B cell (primary cell): Measurements from ENCODE around the gene GLRX. TPM values are rescaled to one million over a fixed set of nuclear protein-coding genes. Genes with fewer than 3 reads are reported as not detected.

Experiments used
- ATAC-seq: fragments of 200-7000 bp; cut with Tn5 transposase; one replicate; pipeline ENCODE4 v1.10.0; 2021; ENCODE audit warnings: low read depth, mild to moderate bottlenecking, moderate number of reproducible peaks, moderate library complexity
- CTCF ChIA-PET: fragments of 350-600 bp; sonication (Branson Sonifier 250); formaldehyde crosslinking; loops from one replicate; lab custom pipeline; 2021; ENCODE audit warnings: antibody characterized with exemption, inconsistent platforms; lab: Charles Lee
- POLR2A ChIA-PET: fragments of 350-600 bp; sonication (Branson Sonifier 250); formaldehyde crosslinking; loops from one replicate; lab custom pipeline; 2021; ENCODE audit warnings: antibody characterized with exemption; lab: Charles Lee
- DNase-seq: peaks from one replicate; pipeline ENCODE4 v3.0.0; 2013
- H2AFZ ChIP-seq: 2 replicates; pipeline ENCODE4 v1.6.1; 2012; ENCODE audit warnings: mild to moderate bottlenecking, low read depth, low read length; ENCODE audit not compliant: insufficient read depth, poor library complexity, severe bottlenecking
- H3K27ac ChIP-seq, 2 donors: 1 replicate in 1 of 2; 2 replicates in 1 of 2; pipeline ENCODE4 v1.5.1; 2012 to 2013; ENCODE audit warnings: low read length in 2 of 2, mild to moderate bottlenecking in 2 of 2, moderate library complexity in 1 of 2
- H3K27me3 ChIP-seq, 4 experiments: fragments of 200-600 bp in 1 of 4; sonication (generic) in 1 of 4; replicated peaks in 1 of 4; 1 replicate in 2 of 4; 2 replicates in 2 of 4; pipeline versions ENCODE4 v1.6.1 to v1.7.0; 2013 to 2016; ENCODE audit warnings: low read length in 3 of 4, mild to moderate bottlenecking in 2 of 4, mixed read lengths in 1 of 4, moderate library complexity in 1 of 4; ENCODE audit not compliant: insufficient read depth in 4 of 4, control insufficient read depth in 3 of 4; ENCODE audit errors: control extremely low read depth in 1 of 4
- H3K36me3 ChIP-seq, 2 experiments: replicated peaks in 1 of 2; 1 replicate in 1 of 2; 2 replicates in 1 of 2; pipeline versions ENCODE4 v1.6.1 to v1.7.1; 2013; ENCODE audit warnings: low read length in 1 of 2; ENCODE audit not compliant: insufficient read depth in 2 of 2, control insufficient read depth in 1 of 2; ENCODE audit errors: control extremely low read depth in 1 of 2, extremely low read depth in 1 of 2
- H3K4me1 ChIP-seq, 2 donors: fragments of 200-600 bp in 1 of 2; sonication (generic) in 1 of 2; 1 replicate in 1 of 2; 2 replicates in 1 of 2; pipeline versions ENCODE4 v1.5.1 to v1.6.1; 2013 to 2017; ENCODE audit warnings: low read length in 2 of 2; ENCODE audit not compliant: control insufficient read depth in 2 of 2, insufficient read depth in 2 of 2
- H3K4me2 ChIP-seq: replicated peaks from 2 replicates; pipeline ENCODE3; 2012; ENCODE audit warnings: mild to moderate bottlenecking, low read depth, low read length; ENCODE audit not compliant: poor library complexity, severe bottlenecking
- H3K4me3 ChIP-seq, 5 experiments: fragments of 200-600 bp in 1 of 5; sonication (generic) in 1 of 5; 1 replicate in 3 of 5; 2 replicates in 2 of 5; pipeline versions ENCODE4 v1.5.1 to v1.7.0; 2011 to 2016; ENCODE audit warnings: low read length in 4 of 5, mild to moderate bottlenecking in 4 of 5, low read depth in 2 of 5, control low read depth in 1 of 5, moderate library complexity in 1 of 5; ENCODE audit not compliant: insufficient read depth in 1 of 5; ENCODE audit errors: control extremely low read depth in 1 of 5, extremely low read depth in 1 of 5
- H3K79me2 ChIP-seq: fragments of 200-600 bp; sonication (generic); one replicate; pipeline ENCODE4 v1.6.0; 2016; ENCODE audit warnings: low read length; ENCODE audit not compliant: control insufficient read depth, insufficient read depth
- H3K9ac ChIP-seq: fragments of 200-600 bp; sonication (generic); 2 replicates; pipeline ENCODE4 v1.6.1; 2017; ENCODE audit warnings: mild to moderate bottlenecking, low read length, moderate library complexity
- H3K9me3 ChIP-seq, 3 donors: one replicate each; pipeline versions ENCODE4 v1.6.1 to v1.7.1; 2013; ENCODE audit warnings: low read length in 2 of 3; ENCODE audit not compliant: control insufficient read depth in 2 of 3, insufficient read depth in 1 of 3; ENCODE audit errors: control extremely low read depth in 1 of 3
- H4K20me1 ChIP-seq: 2 replicates; pipeline ENCODE4 v1.6.0; 2012; ENCODE audit warnings: mild to moderate bottlenecking, low read length; ENCODE audit not compliant: insufficient read depth, control insufficient read depth, poor library complexity, severe bottlenecking
- H3K27ac Mint-ChIP-seq: one replicate; pipeline ENCODE4 v1.8.0; 2021; ENCODE audit warnings: mixed read lengths
- H3K27me3 Mint-ChIP-seq: one replicate; pipeline ENCODE4 v1.8.0; 2021; ENCODE audit warnings: mixed read lengths
- H3K4me1 Mint-ChIP-seq: one replicate; pipeline ENCODE4 v1.8.0; 2021; ENCODE audit warnings: mixed read lengths
- H3K4me3 Mint-ChIP-seq: one replicate; pipeline ENCODE4 v1.8.0; 2021; ENCODE audit warnings: mixed read lengths
- H3K9me3 Mint-ChIP-seq: one replicate; pipeline ENCODE4 v1.8.0; 2022; ENCODE audit warnings: mixed read lengths; ENCODE audit not compliant: insufficient read depth
- CTCF ChIP-seq: fragments of 200-600 bp; IDR thresholded peaks from one replicate; pipeline ENCODE4 v1.8.0; 2022; ENCODE audit warnings: antibody characterized with exemption, mild to moderate bottlenecking
- EZH2 ChIP-seq: IDR thresholded peaks from 2 replicates; pipeline ENCODE4 v1.6.1; 2012; ENCODE audit warnings: borderline replicate concordance, low read depth, mild to moderate bottlenecking, moderate library complexity, low read length; ENCODE audit not compliant: insufficient read depth, poor library complexity, severe bottlenecking
- WGBS: methylation state at CpG from one replicate; pipeline ENCODE4 v1.1.5; 2013; ENCODE audit warnings: missing lambda C conversion rate; ENCODE audit not compliant: insufficient coverage; 5-methylcytosine and 5-hydroxymethylcytosine counted together
- intact Hi-C: fragments of 100-400 bp; cut with micrococcal nuclease; formaldehyde crosslinking; loops from one replicate; pipeline ENCODE4 v1.10.0; 2022
- polyA plus RNA-seq: library from polyadenylated mRNA; depleted of rRNA; stranded (reverse); fragments of >200 nt; gene quantifications from 2 replicates; pipeline ENCODE4 v1.2.3, GENCODE V29; 2012
- total RNA-seq, 2 donors: library from RNA; stranded (reverse); fragments of 120-200 nt in 1 of 2; gene quantifications; 1 replicate in 1 of 2; 2 replicates in 1 of 2; pipeline versions ENCODE4 v1.2.3 to v1.2.4, GENCODE V29; 2013 to 2022

The GLRX gene
- total and polyA plus RNA-seq, 2 donors (not counting 1 experiment from before 2014, with no cell fraction given), result 44.6 to 54.8 TPM

- Histone ChIP-seq H3K4me3 (peak overlapping the region in 3 of 5 experiments; percentile 27 to 39 (median 33)), H3K36me3 (peaks cover 1 to 20% of the 10 kb centered on the region in 2 experiments), H2AFZ (peak overlapping the region; percentile 79), H3K79me2 (peaks cover 47% of the 10 kb centered on the region), H3K27me3 (no peaks in the 10 kb centered on the region), H3K9ac (peak overlapping the region; percentile 36), H3K27ac (peak overlapping the region; percentile 81 to 97), H3K4me2 (peak overlapping the region; percentile 75), H3K9me3 (no peaks in the 10 kb centered on the region), H3K4me1 (peaks cover 34 to 37% of the 10 kb centered on the region in 2 donors), H4K20me1 (no peaks in the 10 kb centered on the region)
- H3K4me3 Mint-ChIP-seq, result peak overlapping the region; percentile 86
- peaks cover 58% of the 10 kb centered on the region for H3K4me1 Mint-ChIP-seq
- CTCF ChIA-PET, result interaction anchor here (0.8 to 5.5 kb wide), 15 partner anchors 12 to 853 kb away, joined by 3 to 82 read pairs (median 5); partner anchors contain the start of genes ARSK, CAST, GLRX and RFESD
- ATAC-seq (peak; percentile 100), DNase-seq (peak; percentile 95)
- intact Hi-C loops, result loop anchor here (1.0 to 5.0 kb wide), 7 partner anchors 9 to 1128 kb away; partner anchors contain the start of genes CAST, ELL2, GLRX and LNPEP
- peak overlapping the region; percentile 97 for H3K27ac Mint-ChIP-seq
- no peak for TF ChIP-seq CTCF
- no peak for TF ChIP-seq EZH2
- no peaks in the 10 kb centered on the region for H3K27me3 Mint-ChIP-seq
- H3K9me3 Mint-ChIP-seq, result peaks cover 3% of the 10 kb centered on the region
- 0% methylated on average over 1 of the region's 10 CpGs for WGBS
- POLR2A ChIA-PET, result interaction anchor here (1.5 to 3.8 kb wide), 4 partner anchors 10 to 78 kb away, joined by 3 to 36 read pairs (median 13); partner anchors contain the start of genes GLRX and RHOBTB3
Measured at GRCh38 chr5:95808686-95809413, 13.7 kb downstream of the GLRX start.
